GM19043 (cell line): Measurements from ENCODE around the gene MN1.

ENCODE experiments used
- ATAC-seq: cut with Tn5 transposase; IDR thresholded peaks from one replicate; pipeline ENCODE4 v1.9.1; 2021; ENCODE audit warnings: low read depth; ENCODE audit not compliant: unreplicated experiment

The MN1 gene

DNA sequence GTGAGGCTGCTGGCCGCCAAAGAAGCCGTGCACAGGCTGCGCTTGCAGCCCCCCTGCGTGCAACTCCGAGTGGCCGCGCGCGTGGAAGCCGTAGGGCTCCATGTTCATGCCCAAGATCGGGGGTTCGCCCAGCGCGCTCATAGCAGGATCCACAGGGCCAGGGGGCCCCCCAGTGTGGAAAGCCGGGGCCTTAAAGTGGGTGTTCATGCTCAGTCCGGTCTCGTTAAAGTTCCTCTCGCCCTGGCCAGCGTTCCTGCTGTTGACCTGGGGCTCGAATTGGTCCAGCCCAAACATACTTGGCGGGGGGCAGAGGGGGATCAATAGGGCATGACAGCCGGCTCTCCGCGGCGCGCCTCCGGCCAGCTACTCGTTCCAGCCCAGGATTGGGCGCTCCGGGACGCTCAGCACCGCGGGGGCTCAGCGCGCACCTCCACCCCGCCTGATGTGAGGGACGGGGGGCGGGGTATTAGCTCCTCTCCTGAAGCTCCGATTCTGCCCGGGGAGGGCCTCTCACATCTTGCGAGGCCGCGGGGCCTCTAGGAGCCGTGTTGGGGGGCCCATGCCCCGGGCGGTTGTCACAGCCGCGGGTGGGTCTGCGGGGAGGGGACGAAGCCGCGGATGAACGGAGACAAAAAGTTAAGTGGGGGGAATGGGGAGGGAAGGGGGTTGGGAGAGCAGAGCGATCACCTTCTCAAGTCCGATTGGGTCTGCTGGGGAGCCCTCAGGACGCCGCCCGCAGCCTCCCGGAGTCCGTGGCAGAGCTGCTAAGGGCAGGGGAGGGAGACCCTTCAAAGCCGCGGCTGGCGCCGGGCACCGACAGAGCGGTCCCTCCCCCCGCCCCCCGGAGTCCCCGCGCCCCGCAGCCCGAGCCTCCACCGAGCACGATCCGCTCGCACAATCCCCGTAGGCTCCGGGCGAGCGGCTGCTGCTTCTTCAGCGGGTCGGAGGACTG is 1.0 kb downstream of the MN1 start:
- ATAC-seq: no peak

DNA sequence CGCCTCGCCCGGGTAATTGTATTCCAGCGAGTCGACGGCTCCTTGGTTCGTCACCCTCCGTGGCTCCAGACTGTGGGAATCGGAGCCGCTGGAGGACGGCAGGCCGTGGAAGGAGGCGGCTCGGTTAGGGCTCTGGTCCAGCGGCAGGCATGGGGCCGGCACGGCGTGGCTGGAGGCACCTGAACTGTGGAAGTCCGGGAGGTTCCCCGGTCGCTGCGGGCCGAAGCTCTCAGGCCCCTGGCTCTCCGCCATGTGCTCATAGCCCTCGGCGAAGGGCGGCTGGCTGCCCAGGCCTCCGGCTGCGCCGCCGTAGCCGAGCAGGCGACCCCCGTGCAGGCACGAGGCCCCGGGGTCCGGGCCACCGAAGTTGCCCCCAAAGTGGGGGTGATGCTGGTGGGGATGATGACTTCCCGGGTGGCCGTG is 1.7 kb downstream of the MN1 start:
- ATAC-seq: no peak

DNA sequence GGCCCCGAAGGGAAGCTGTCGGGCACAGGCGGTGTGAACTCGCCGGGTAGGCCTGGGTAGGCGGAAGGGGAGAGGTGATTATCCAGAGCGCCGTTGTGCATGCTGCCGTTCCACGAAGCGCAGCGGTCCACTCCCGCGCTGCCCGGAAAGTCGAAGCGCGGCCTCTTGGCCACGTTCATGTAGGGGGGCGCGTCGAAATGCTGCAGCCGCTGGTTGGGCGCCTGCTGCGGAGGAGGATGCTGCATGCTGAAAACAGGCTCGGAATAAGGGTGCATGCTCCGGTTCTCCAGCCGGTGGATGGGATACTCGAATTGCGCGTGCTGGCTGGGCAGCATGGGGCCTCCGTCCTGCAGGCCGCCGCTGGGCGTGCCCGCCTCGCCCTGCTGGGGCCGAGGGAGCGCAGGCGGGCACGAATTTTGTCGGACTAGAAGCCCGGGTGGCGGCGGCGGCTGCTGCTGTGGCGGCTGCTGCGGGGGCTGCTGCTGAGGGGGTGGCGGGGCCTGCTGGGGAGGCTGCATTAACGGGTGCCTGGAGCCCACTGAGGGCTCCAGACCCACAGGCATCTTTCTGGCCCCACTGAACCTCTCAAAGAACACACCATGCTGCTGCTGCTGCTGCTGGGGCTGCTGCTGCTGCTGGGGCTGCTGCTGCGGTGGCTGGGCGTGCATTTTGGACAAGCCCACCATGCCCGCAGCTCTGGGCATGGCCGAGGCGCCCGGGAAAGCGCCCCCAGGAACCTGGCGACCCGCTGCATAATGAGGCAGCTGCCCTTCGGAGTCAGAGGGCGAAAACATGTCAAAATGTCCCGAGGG is 2.3 kb downstream of the MN1 start:
- ATAC-seq: no peak

DNA sequence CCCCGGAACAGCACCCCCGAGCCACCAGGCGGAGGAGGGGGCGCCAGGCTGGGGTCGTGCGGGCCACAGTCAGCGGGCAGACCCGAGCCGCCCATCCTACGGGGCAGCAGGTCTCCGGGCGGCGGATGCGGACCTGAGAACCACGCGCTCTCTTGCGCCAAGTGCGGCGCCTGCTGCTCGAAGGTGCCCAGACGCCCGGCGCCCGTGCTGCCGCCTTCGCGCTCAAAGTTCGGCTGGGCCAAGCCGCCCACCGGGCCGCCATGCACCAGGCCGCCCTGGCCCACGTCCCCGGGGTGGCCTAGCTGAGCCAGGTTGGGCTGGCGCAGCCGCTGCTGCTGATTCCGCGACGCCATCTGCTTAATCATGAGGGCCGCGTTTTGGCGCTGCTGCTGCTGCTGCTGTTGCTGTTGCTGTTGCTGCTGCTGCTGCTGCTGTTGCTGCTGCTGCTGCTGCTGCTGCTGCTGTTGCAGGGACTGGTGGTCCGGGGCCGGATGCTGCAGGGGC is 3.0 kb downstream of the MN1 start:
- no peak for ATAC-seq

DNA sequence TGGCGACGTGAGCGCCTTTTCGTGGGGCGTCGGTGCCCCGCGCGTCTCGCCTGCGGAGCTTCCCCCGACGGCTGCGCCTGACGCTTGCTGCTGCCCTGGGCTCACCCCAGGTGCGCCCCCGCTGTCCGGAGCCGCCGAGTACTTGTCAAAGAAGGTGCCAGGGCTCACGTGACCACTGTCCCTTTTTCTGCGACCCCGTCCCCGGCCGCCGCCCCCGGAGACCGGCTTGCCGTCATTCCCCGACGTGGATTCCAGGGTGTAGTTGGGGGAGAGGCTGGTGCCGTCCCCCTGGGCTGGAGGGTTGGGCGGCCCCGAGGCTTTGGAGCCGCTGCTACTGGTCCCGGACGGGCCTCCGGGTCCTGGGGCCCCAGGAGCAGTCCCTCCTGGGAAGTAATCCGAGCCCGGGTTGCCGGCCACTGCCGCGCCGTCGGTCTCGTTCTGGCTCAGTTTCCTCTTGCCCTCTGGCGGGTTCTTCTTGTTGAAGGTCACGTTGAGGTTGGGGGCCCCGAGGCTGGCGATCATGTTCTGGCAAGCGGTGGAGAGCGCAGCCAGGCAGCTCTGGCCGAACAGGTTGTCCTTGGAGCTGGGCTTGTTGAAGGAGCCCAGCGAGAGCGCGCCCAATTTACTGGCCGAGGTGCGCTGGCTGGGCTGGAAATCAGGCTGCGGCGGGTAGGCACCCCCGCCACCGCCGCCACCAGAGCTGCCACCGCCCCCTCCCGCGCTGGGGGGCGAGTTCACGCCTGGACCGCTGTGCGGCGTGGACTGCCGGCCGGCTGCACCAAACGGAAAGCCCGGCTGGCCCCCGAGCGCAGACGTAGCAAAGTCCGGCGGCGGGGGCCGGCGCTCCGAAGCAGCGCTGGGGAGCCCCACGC is 3.8 kb downstream of the MN1 start:
- no peak for ATAC-seq

DNA sequence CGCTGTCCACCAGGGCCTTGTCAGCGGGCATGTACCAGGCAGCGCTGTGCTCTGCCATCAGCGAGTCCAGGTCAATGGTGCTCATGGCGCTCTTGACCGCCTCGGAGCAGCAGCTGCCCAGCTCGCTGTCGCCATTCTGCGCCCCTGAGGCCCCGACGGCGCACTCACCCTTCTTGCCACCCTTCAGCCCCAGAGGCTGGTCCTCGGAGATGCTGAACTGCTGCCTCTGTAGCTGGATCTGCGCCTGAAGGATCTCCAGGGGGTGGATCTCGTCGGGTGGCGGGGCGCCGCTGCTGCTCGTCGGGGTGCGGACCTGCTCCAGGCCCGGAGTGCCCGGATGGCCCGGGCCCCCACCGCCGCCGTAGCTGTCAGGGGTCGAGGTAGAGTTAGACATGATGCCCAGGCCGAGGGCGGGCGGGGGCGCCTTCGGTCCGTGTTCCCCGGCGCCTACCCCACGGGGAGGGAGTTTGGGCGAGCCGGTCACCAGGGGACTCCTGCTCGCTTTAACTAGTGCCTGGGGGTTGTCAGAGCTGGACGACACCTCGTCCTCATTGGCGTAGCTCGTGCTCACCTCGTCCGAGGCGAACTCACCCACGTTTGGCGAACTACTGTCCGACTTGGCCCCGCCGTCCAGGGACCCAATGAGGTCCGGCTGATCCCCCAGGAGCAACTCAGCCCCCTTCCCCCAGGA is 4.6 kb downstream of the MN1 start:
- no peak for ATAC-seq

DNA sequence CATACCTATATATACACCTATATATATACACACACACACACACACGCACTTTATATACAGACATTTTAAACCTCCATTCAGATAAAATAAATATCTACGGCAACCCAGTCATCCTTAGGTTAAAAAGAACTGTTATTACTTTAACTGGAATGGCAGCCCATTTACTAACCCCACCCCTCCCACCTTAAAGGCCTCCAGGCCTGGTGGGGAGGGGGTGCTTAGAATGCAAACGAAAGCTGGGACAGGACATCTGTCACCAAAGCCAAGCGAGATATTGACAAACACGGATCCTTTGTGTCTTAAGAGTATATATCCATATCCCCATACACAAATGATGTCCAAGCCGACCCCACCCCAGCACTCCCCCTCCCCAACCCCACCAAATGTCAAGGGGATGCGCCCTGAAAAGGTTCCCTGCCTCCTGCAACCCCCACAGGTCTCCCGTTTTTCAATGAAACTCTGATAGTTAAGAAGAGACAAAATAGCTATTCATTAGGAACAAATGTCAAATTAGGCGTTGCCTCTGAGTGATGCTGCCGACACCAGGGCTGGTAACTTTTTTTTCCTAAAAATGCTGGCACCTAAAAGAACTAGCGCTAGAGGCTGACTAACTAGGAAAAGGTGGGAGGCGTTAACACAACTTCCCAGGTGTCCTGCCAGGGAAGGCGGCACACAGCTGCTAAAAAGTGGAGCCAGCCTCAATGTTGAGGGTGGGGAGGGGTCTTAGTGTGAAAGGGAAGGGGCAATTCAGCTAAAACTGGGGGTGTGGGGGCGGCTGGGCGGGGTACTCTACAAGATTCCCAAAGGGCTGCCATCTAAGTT is 5.6 kb downstream of the MN1 start:
- ATAC-seq: no peak

DNA sequence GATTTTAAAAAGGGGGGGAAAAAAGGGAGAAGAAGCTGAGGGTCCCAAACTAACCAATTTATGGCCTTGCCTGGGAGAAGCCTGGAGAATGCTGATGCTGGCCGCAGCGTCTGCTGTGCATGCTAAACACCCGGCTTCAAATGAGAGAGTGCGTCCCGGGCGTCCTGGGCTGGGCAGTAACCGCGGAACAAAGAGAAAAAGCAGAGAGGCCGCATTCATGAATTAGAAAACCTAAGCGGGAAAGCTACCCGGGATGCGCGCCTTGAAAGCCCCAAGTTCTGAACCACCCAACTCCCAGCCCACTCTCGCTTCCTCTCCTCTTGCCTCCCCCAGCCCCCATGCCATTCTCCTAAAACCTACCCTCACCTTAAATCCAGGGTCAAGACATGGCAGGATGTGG is 6.5 kb downstream of the MN1 start:
- ATAC-seq: no peak

DNA sequence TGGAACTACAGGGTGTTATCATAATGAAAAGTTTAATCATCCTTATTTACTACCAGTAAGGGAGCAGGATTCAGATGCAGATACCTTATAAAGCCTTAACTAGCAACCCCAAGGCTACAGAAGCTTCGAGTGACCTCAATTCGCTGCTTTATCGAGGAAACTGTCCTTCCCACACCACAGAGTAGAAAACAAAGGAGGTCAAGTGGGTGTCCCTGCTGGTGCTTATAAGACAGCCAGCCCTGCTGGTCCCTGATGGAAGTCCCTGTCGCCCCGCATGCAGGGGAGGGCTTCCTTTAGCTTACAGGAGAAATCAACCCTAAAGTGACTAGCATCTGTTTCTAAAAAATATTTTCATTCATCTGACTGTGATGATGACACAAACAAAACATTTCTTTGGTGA is 7.3 kb downstream of the MN1 start:
- ATAC-seq: no peak

DNA sequence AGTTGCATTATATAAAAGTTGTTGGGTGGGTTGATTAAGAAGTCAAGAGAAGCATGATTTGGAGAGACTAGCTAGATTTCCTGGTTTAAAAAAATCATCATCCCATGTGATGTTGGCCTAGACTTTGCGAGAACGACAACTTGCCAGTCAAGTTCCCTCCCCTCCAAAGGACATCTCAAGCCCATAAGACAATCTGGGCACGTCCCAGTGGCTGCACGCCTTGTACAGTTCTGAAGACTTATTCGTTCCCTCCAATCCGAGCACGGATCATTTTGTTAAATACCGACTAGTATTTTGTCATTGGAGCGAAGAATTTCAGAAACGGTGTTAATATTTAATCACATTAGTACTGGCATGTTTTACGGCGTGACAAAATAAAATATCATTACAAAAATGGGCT is 8.0 kb downstream of the MN1 start:
- ATAC-seq: no peak

DNA sequence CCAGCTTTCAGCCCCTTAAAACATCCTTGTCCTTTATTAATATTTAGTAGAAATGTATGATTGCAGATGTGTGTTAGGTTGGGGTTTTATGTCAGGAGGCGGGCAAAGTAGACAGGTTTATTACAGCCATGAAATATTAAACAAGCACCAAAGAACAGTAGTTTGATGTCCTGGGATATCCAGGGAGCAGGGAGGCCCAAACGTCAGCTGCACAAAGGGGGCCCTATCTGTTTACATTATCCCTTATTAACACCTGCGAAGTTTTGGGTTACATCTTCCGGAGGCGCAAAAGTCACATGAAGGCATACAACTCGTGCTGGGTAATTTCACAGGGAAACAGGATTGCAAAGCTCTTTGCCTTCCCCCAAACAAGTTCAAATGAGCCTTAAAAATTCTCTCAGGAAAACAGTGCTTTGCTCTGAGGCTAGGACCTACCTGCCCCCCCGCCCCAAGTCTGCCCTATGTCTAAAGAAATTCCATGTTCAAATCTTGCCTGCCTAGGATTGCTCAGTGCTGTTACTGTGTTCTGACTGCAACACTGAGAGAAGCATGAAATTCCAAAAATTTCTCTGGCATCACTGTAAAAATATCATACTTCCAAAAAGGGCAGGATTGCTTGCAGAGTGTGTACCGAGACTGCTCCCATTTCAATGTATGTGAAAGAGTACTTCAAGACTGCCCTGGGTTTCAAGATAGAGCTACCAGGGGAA is 8.9 kb downstream of the MN1 start:
- no peak for ATAC-seq

DNA sequence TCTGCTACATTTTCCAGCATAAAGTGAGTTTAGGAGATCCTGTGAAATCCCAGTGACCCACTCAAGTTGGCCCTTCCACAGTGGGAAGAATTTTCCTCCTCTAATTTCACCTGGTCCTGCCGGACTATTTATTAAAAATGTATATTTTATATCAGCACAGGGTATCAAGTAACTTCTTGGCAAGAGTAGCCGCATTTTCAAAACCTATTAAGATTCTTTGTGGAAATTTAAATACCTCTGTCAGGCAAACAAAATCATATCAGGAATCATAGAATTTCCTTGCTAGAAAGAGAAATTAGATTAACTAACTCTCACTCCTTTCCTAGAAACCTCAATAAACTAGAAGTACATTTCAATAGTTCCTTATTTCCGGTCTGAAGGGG is 9.7 kb downstream of the MN1 start:
- ATAC-seq: no peak

DNA sequence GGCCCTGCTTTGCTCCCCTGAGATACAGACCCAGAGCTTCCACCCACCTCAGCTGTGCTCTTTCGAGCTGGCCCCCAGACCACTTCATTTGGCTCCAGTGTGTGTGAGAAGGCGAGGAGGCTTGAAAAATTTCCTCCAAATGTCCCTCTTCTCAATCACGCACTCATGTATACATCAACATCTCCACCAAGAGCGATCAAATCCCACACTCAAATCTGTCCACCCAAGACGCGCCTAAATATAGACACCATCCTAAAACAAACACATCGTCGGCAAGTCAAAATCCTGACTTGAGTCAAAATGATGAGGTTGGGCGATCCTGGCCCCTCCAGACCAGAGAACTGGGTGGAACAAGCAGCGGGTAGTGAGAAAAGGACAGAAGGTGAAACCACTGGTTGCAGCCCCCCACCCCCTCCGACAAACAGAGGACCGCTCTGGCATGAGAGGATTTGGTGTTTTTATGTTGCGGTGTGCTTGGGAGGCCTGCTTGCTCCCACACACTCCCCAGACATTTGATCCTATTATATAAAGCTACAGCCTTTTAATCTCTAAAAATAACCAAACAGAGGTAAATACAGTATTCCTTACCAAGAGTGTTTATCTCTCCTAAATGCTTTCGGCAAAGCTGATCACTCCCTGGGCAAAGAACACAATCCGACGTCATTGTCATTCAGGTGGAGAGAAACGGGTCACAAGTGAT is 10.2 kb downstream of the MN1 start:
- ATAC-seq: no peak

DNA sequence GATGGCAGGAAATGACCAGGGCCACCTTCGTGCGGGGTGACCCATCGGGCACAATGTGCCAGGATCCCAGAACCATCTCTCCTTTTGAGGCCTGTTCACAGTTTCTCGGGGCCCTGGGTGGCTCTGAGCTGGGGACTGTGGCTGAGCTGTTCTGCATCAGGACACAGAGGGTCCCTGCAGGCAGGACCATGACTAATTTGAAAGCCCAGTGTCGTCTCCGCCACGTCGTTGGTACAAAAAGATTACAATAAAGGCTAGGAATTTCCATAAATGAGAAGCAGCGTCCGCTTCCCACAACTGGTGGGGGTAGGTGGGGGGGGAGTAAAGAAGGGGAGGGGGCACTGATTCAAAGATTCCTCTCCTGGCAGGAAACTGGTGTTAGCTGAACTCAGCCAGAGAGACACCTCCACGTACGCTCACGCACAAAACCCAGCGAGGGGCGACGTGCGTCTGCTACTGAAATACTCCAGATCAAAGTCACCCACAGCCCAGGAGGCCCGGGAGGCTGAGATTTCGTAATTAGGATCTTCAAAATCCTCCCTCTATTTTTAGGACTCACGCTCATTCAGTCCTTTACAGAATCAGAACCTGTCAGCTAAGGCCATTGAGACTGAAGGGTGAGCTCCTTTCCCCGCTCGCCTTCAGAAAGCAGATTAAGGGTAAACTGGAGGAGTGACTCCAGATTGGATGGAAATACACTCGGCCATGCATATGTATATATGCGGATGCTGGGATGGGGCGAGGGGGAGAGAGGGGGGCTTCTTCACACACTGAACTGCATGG is 11.0 kb downstream of the MN1 start:
- no peak for ATAC-seq

DNA sequence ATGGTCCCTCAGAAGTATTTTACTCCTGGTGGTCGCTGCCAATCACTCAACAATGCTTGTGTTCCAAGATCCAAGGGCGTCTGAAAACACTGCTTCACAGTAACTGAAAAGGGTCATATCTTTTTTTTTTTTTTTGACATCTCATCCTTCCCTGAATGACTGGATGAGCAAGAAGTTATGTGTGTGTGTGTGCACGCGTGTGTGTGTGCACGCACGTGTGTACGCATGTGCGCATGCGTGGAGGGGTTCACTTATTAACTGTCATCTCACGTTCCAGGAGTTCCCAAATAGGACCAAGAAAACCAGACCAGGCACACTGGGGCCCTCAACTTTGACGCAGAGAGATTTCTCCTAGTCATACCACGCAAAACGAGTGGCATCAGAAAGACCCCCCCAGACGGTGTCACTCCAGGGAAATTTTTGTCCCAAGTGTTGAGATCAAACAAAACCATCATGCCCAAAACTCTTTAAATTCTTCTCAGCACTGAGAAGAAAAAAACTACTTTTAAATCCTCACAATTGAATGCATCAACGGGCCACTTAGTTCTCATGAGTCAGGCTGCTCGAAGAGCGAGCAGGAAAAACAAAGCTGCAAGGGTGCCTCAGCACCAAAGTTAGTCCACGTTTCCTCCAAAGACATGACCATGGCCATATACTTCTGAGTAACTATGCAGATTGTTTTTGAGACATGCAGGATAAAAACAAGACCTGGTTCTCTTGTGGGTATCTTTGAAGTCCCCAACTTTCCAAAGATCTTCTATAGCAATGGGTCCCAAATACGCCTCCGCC is 12.9 kb downstream of the MN1 start:
- no peak for ATAC-seq

DNA sequence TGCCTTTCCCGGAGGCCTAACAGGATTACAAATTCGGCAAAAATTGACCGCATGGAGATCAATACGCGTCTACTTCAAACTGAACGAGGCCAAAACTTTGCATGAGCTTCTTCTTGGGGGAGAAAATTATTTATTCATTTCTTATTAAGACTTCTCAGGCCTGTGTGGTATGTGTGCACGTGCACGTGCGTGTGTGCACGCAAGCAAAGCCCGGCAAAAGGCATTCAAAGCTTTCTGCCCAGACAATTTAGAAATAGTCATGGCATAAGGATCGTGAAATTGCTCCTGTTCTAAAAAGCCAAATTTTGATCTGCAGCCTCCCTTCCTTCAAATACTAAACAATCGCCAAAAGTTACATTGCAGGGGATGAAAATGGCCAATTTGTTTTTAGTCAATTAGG is 14.6 kb downstream of the MN1 start:
- ATAC-seq: no peak
